ENCODE data around the gene ZBTB26.
"Not testable (repeated sequence)": the region's sequence is repeated elsewhere in the genome, so short reads cannot be mapped to it uniquely, and the experiment has no call there.

Gene ZBTB26

DNA sequence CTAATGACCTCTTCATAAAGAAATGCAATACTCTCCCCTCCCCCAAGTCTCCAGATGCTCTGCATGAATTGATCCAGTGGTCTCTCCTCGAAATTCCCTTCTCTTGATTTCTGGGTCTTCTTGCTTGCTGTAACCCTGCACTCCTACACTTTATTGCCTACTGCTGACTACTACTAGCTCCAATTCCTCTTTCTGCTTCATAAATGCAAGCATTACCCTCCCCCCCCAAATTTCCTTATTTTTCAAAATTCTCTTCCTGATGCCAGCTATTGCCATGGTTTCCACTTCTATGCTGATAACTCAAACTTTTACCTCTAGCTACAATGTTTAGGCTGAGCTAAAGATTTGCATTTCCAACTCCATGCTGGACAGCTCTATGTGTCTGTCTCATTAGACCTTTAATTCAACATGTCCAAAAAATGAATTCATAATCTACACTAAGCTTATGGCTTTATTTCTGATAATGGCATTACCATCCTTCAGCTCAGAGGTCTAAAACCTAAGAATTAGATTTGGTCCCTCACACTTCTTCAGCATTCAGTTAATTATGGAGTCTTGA lies 1.4 kb downstream of the ZBTB26 start:
- no peak for DNase-seq (ENCODE audit: low spot score)

DNA sequence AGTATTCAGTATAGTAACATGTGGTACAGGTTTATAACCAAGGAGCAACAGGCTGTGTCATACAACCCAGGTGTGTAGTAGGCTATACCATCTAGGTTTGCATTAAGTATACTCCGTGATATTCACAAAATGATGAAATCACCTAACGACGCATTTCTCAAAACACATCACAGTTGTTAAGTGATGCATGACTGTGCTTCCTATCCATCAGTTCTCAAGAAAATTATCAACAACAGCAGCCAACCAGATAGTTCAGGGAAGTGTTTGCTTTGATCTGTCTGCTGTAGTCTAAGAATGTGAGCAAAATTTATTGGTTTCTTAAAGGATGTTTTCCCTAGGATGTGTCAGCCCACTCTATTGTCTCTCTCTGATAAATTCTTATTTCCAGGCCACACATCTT lies 7.4 kb downstream of the ZBTB26 start:
- no peak for DNase-seq (ENCODE audit: low spot score)

DNA sequence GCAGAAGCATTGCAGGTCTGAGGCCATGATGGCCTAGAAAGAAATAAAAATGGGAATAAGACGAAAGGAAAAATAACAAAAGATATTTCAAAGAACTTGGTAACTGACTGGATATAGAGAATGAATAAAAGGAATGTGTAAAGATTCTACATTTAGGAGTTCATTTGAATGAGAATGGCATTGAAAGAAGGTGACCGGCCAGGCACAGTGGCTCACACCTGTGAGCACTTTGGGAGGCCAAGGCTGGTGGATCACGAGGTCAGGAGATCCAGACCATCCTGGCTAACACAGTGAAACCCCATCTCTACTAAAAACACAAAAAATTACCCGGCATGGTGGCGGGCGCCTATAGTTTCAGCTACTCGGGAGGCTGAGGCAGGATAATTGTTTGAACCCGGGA lies 8.6 kb downstream of the ZBTB26 start:
- DNase-seq (ENCODE audit: low spot score): no peak

DNA sequence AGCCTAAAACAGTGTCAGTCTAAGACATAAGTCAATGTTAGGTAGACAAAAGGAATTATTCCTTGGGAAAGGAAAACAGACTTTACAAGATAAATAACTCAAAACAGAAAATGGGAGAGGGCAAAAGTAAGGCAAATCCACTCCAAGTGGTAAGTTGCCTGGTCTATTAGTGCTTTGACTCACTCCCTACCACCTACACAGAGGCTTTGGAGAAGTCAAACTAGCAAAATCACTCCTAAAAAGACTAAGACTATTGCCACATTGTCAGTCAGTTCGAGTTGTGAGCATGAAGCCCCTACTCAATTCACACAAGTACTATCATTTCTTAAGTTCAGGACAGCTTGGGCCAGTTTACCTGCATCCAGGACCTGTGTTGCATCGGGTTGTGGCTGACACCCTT lies 13.0 kb downstream of the ZBTB26 start:
- no peak for DNase-seq (ENCODE audit: low spot score)

DNA sequence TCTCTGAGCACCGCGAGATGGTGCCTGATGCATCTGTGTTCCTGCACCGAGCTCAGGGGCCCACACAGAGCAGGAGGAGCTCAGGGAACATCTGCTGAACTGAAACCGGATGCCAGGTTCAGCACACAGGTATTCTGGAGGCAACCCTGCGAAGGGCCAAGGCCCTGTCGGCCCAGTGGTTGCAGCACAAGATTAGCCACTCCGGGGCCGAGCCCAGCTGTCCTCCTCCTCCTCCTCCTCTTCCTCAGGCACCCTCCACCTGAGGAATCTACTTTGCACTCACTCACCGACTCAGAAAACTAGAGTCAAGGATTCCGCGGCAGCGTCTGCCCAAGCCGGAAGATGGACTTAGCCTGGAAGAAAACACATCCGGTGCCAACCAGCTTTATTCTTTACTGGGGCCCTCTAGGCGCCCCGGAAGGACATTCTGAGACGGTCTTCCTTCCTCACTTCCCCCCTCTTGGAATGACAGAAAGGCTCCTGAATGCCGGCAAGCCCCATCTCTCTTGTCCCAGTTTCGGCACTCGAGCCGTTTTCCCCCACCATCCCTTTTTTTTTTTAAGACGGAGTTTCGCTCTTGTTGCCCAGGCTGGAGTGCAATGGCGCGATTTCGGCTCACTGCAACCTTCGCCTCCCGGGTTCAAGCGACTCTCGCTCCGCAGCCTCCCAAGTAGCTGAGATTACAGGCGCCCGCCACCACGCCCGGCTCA lies 18.2 kb downstream of the ZBTB26 start, which contains the start of gene ZBTB6:
Gene ZBTB6 (minus strand): TSS at position 360 of the 710 bp plus-strand sequence. CDS start 1,251 bp downstream, outside the sequence.
- DNase-seq (ENCODE audit: low spot score): peak; percentile 93

DNA sequence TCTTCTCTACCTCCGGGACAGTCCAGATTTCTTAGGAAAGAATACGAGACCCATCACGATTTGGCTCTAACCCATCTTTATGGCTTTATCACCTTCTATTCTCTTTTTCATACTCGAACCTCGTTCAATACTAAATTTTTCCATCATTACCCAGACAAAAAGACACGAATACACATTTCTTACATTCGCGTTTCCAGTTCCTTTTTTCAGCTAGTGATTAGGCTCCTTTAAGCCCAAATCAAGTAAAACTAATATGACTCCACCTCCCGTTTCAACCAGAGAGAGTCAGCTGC lies 18.7 kb downstream of the ZBTB26 start:
- no peak for DNase-seq (ENCODE audit: low spot score)

DNA sequence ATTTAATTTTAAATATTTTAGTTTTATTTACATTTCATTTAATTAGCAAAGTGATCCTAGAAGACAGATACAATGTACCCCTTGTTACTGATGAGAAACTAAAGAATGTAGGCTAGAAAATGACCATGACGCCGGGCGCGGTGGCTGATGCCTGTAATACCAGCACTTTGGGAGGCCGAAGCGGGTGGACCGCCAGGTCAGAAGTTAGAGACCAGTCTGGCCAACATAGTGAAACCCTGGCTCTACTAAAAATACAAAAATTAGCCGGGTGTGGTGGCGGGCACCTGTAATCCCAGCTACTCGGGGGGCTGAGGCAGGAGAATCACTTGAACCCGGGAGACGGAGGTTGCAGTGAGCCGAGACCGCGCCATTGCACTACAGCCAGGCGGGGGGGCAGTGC lies 25.2 kb downstream of the ZBTB26 start:
- DNase-seq (ENCODE audit: low spot score): not testable (repeated sequence)

DNA sequence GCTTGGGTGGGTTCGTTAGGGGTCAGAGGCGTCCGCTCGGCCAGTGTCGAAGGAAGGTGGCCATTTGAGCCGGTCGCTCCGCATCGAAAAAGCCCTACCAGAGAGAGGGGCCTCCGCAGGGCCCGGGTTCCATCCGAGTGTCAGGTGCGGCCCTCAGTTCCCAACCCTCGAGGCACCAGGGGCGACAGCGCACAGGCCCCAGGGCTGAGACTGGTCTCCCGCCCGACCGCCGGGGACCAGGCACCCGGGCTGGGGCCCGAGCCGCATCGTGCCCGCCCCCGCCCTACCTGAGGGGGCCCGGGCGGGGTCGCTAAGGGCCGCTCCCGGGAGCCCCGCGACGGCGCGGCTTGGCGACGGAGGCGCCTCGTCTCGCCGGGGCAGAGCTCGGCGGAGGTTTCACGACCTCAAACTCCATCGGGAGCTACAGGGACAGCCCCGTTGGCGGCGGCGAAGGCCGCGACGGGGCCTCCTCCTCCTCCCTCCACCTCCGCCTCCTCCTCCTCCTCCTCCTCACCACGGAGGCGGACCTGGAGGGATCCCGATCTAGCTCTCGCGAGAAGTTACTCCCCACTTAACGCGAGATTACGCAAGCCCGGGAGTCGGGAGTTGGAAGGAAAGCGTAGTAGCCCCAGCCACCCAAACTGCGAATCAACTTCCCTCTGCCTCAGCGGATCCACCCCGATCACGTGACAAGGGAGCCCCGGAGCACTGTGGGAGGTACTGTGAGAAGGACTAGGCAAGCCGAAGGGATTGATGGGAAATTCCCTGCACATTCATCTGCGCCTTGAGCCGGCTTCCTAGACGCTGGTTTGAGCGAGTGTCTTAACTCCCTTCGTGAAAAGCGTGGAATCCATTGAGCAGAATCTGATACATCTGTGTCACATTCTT lies 26.2 kb downstream of the ZBTB26 start, which contains the start of gene RC3H2:
Gene RC3H2 (minus strand): TSS at position 537 of the 888 bp plus-strand sequence. CDS start 7,850 bp downstream, outside the sequence.
- peak; percentile 100 for DNase-seq (ENCODE audit: low spot score)

DNA sequence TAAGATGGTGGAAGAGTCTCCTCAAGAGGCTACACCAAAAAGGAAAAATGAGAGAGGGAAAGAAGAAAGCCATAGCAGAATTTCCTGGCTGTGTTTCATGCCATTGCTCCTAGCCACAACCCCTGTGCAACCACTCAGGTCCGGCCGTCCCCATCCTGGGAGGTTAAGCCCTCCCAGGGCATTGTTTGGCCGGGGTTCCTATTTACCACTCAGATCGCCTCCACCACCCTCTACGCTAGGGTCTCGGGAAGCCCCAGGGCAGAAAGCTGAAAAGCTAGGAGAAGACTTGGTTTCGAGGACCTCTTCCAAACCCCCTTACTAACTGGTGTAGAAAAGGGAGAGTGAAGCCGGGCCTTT lies 26.9 kb downstream of the ZBTB26 start:
- DNase-seq (ENCODE audit: low spot score): peak; percentile 18

DNA sequence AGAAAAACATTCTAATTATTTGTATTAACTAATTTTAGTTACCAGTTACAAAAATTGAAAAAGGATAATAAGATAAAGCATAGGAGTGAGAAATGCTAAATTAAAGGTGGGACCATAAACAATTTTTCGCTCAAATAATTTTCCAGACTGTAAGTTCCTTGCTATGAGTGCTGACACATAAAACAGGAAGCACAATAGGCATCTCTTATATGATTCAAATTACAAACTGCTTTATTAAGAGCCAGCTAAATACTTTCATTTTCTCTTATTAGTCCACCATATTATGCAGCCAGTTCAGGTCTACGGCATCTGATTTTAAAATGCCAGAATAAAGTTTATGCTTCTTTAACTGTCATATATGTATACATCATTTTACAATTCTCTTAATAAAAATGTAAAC lies 30.5 kb downstream of the ZBTB26 start:
- no peak for DNase-seq (ENCODE audit: low spot score)

DNA sequence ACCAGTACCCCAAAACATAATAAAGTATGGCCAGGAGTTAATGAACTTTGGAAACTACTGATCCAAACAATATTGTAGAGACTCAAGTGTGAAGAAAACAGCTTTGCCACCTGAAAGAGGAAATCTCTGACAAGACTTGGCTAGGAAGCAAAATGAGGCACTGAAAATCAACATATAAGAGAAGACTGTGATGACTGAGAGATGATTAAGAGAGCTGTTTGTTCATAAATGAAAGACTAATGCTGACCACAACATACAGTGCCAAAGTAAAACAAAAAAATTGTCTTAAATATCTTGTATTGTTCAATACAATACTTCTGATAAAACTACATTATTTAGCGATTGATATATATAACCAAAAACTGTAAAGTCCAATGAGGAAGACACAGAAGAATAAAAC lies 33.3 kb downstream of the ZBTB26 start:
- DNase-seq (ENCODE audit: low spot score): no peak

DNA sequence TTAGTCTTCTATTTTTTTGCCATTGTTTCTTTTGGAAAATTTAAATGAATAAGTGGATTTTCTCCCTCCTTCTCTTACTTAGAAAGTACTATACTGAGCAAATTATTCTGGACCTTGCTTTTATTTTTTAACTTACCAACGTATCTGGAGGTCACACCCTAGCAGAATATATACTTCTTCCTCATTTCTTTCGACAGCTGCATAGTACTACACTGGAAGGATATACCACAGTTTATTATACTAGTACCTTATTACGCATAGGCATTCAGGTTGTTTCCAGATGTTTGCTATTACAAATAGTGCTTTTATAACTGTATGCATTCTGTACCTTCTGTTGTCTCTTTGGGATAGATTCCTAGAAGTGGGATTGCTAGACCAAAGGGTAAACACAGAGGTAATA lies 42.8 kb downstream of the ZBTB26 start:
- DNase-seq (ENCODE audit: low spot score): no peak

DNA sequence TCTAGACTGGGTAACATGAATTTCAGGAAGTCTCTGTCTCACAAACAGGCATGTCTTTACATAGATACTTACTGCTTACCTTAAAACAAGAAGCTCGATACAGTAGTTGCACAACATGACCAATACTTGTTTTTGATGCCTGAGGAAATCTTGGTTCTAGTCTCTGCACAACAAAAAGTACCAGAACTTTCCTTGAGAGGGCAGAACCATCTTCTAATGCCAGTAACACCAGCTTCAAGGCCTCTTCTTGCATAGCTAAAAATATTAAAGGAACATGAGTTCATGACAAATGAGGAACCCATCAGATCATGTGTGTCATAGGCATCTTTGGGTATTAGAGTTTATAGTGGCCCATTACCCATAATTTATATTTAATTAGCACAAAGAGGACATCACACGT lies 48.2 kb downstream of the ZBTB26 start:
- no peak for DNase-seq (ENCODE audit: low spot score)

DNA sequence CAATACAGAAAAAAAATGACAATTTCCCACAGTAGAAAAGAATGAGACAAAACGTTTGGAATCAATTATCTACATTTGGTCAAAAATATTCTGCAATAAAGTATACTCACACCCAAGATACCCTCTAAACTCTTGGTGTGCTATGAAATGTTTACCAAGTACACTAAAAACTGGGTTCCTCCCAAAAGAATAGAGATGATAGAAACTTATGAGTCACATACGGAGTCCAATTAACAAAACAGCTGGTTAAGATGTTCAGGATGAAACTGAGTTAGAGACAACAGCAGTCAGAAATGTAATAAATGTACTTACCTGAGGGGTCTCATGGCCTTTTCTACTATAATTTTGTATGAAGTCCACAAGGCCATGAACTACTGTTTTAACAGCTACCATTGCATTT lies 51.9 kb downstream of the ZBTB26 start:
- DNase-seq (ENCODE audit: low spot score): no peak

DNA sequence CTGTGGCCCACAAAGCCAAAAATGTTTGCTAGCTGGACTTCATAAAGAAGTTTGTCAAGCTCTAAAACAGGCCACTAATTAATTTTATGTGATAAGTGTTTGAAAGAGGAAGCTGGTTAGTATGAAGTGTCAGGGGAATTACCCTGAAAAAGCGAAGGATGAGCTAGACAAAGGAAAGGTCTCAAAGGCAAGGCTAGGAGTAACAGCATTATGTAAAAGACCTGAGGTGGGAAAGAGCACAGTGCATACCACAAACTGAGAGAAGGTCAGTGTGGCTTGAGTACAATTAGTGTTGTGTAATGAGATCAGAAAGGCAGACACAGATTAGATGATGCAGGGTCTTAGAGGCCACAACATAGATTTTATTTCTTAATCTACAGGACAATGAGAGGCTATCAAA lies 55.8 kb downstream of the ZBTB26 start:
- no peak for DNase-seq (ENCODE audit: low spot score)

DNA sequence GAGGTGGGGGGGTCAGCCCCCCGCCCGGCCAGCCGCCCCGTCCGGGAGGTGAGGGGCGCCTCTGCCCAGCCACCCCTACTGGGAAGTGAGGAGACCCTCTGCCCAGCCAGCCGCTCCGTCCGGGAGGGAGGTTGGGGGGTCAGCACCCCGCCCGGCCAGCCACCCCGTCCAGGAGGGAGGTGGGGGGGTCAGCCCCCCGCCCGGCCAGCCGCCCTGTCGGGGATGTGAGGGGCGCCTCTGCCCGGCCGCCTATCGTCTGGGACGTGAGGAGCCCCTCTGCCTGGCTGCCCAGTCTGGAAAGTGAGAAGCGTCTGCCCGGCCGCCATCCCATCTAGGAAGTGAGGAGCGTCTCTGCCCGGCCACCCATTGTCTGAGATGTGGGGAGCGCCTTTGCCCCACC lies 64.0 kb downstream of the ZBTB26 start:
- DNase-seq (ENCODE audit: low spot score): not testable (repeated sequence)

DNA sequence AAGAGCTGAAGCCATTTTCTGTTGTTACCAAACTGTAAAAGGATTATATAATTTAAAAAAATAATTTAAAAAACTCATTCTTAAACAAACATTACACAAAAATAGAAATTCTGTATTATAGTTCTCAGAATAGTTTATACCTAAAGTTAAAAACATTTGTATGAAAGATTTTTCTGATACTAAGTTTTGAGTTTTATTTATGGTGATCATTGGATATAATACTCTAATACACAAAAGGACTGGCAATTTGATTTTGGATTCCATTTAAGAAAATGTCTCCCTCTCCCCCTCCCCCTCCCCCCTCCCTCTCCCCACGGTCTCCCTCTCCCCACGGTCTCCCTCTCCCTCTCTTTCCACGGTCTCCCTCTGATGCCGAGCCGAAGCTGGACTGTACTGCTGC lies 65.2 kb downstream of the ZBTB26 start:
- no peak for DNase-seq (ENCODE audit: low spot score)

Data from Ammon's horn (tissue), 1 donor.